Panc1 (cell line): ENCODE results near the gene MAP3K4. TPM values are rescaled to one million over a fixed set of nuclear protein-coding genes. Genes with fewer than 3 reads are reported as not detected.

Source experiments
- ATAC-seq: fragments of 200-7000 bp; cut with Tn5 transposase; 2 replicates; pipeline ENCODE4 v1.9.1; 2020; ENCODE audit warnings: mild to moderate bottlenecking, moderate library complexity
- BruUV-seq: library from RNA; stranded (reverse); fragments of 400-500 nt; replicated peaks from 2 replicates; lab custom pipeline; 2021; lab: Mats Ljungman, UMichigan
- CTCF ChIA-PET: fragments of 300-600 bp; sonication (Branson Sonifier 250); formaldehyde crosslinking; loops from one replicate; lab custom pipeline; 2022; ENCODE audit warnings: antibody characterized with exemption; lab: Charles Lee
- POLR2A ChIA-PET: fragments of 300-600 bp; sonication (Branson Sonifier 250); formaldehyde crosslinking; loops from one replicate; lab custom pipeline; 2022; ENCODE audit warnings: antibody characterized with exemption; lab: Charles Lee
- DNase-seq: peaks from one replicate; pipeline ENCODE4 v3.0.0-alpha.2; 2010; ENCODE audit warnings: low read depth, low spot score
- H3K27ac ChIP-seq: 2 replicates; pipeline ENCODE4 v1.5.1; 2011; ENCODE audit warnings: mild to moderate bottlenecking, low read length, inconsistent platforms
- H3K27me3 ChIP-seq: fragments of 200-500 bp; sonication (Bioruptor generic); 2 replicates; pipeline ENCODE4 v1.6.0; 2014; ENCODE audit warnings: low read length, inconsistent platforms; ENCODE audit not compliant: control insufficient read depth, insufficient read depth
- H3K36me3 ChIP-seq: fragments of 200-500 bp; sonication (Bioruptor generic); 2 replicates; pipeline ENCODE4 v1.5.1; 2014; ENCODE audit warnings: inconsistent platforms, mild to moderate bottlenecking, low read length, moderate library complexity; ENCODE audit not compliant: control insufficient read depth, insufficient read depth
- H3K4me1 ChIP-seq: 2 replicates; pipeline ENCODE4 v1.5.1; 2011; ENCODE audit warnings: inconsistent platforms, mild to moderate bottlenecking, low read length, moderate library complexity; ENCODE audit not compliant: control insufficient read depth, insufficient read depth
- H3K4me3 ChIP-seq, 2 experiments: 2 replicates each; pipeline ENCODE4 v1.5.1; 2011 to 2012; ENCODE audit warnings: low read depth in 2 of 2, low read length in 2 of 2, mild to moderate bottlenecking in 2 of 2, inconsistent platforms in 1 of 2, moderate library complexity in 1 of 2
- H3K9me3 ChIP-seq: fragments of 200-500 bp; sonication (Bioruptor generic); 2 replicates; pipeline ENCODE4 v1.5.1; 2014; ENCODE audit warnings: low read depth, mild to moderate bottlenecking, inconsistent platforms, low read length, moderate library complexity; ENCODE audit not compliant: control insufficient read depth, insufficient read depth
- CTCF ChIP-seq: fragments of 450-650 bp; IDR thresholded peaks from 2 replicates; pipeline ENCODE4 v1.5.1; 2017; ENCODE audit warnings: mild to moderate bottlenecking
- POLR2AphosphoS5 ChIP-seq: IDR thresholded peaks from 2 replicates; pipeline ENCODE4 v1.6.1; 2012; ENCODE audit warnings: mild to moderate bottlenecking, low read depth, low read length, moderate library complexity
- REST ChIP-seq, 2 experiments: IDR thresholded peaks; 2 replicates each; pipeline ENCODE4 v1.6.1; 2011 to 2012; ENCODE audit warnings: low read depth in 2 of 2, control low read depth in 1 of 2, low read length in 1 of 2, mild to moderate bottlenecking in 1 of 2, moderate library complexity in 1 of 2; ENCODE audit not compliant: insufficient read depth in 1 of 2
- SIN3A ChIP-seq: IDR thresholded peaks from 2 replicates; pipeline ENCODE4 v1.6.1; 2012; ENCODE audit warnings: low read depth, mild to moderate bottlenecking, low read length, moderate library complexity, borderline replicate concordance; ENCODE audit not compliant: insufficient read depth
- TCF7L2 ChIP-seq: IDR thresholded peaks from 2 replicates; pipeline ENCODE4 v1.6.1; 2011; ENCODE audit warnings: mild to moderate bottlenecking, low read depth, low read length, inconsistent platforms
- in situ Hi-C: cut with HindIII; loops from 2 replicates; pipeline ENCODE4 v1.10.0; 2016; ENCODE audit warnings: low sequenced_read_pairs, low pct_unique_long_range_greater_than_20kb
- intact Hi-C: fragments of 100-400 bp; cut with micrococcal nuclease; formaldehyde crosslinking; loops from one replicate; pipeline ENCODE4 v1.10.0; 2022; ENCODE audit not compliant: unreplicated experiment
- total RNA-seq: library from RNA; stranded (reverse); gene quantifications from one replicate; pipeline ENCODE4 v1.2.1, GENCODE V29; 2021; ENCODE audit not compliant: unreplicated experiment

The MAP3K4 gene
- total RNA-seq, 1 experiment from 2014 or later, result 49.3 TPM

- ChIA-PET POLR2A (no interaction called here), CTCF (no interaction called here)
- Histone ChIP-seq H3K4me1 (no peaks in the 10 kb centered on the region), H3K36me3 (no peaks in the 10 kb centered on the region), H3K9me3 (no peaks in the 10 kb centered on the region), H3K27me3 (no peaks in the 10 kb centered on the region), H3K4me3 (no peak overlapping the region), H3K27ac (no peak overlapping the region)
- intact Hi-C loops (no loop called here), in situ Hi-C loops (no loop called here)
- ATAC-seq (no peak), DNase-seq (no peak)
- no TSS peak for BruUV-seq
- TF ChIP-seq REST (IDR thresholded peaks at IDR 0.05; ENCODE audit: insufficient read depth in 1 of 2, low read depth in 2 of 2, low read length in 1 of 2) (no peak), SIN3A (no peak), POLR2AphosphoS5 (no peak), TCF7L2 (no peak), CTCF (no peak)
These were observed 35.9 kb upstream of the MAP3K4 start for GRCh38 chr6:160955508-160956295.

GRCh38 chr6:160956300-160957035, 35.1 kb upstream of the MAP3K4 start:
- BruUV-seq, result no TSS peak
- intact Hi-C loops, result no loop called here
- Histone ChIP-seq H3K27ac (no peak overlapping the region), H3K27me3 (no peaks in the 10 kb centered on the region), H3K4me1 (no peaks in the 10 kb centered on the region), H3K36me3 (no peaks in the 10 kb centered on the region), H3K4me3 (no peak overlapping the region), H3K9me3 (no peaks in the 10 kb centered on the region)
- ATAC-seq, result no peak
- POLR2A ChIA-PET, result no interaction called here
- TF ChIP-seq POLR2AphosphoS5, result no peak
- no peak for TF ChIP-seq TCF7L2
- TF ChIP-seq REST (IDR thresholded peaks at IDR 0.05; ENCODE audit: insufficient read depth in 1 of 2, low read depth in 2 of 2, low read length in 1 of 2), result no peak
- TF ChIP-seq CTCF, result no peak
- TF ChIP-seq SIN3A, result no peak
- no peak for DNase-seq
- in situ Hi-C loops, result no loop called here
- CTCF ChIA-PET, result no interaction called here
